IPS-15b (cell line): ENCODE measurements around the gene AVPR2.

Source experiments
- H3K27me3 ChIP-seq: one replicate; pipeline ENCODE4 v1.6.1; 2013; ENCODE audit warnings: low read length; ENCODE audit not compliant: control insufficient read depth, insufficient read depth
- H3K36me3 ChIP-seq: one replicate; pipeline ENCODE4 v1.6.1; 2013; ENCODE audit warnings: low read length; ENCODE audit not compliant: control insufficient read depth, insufficient read depth
- H3K4me1 ChIP-seq: one replicate; pipeline ENCODE4 v1.6.1; 2013; ENCODE audit warnings: mild to moderate bottlenecking, low read length; ENCODE audit not compliant: control insufficient read depth, insufficient read depth
- H3K4me3 ChIP-seq: one replicate; pipeline ENCODE4 v1.5.1; 2013; ENCODE audit warnings: low read depth, low read length
- H3K9ac ChIP-seq: one replicate; pipeline ENCODE4 v1.6.1; 2013; ENCODE audit warnings: low read depth, mild to moderate bottlenecking, low read length
- H3K9me3 ChIP-seq: one replicate; pipeline ENCODE4 v1.6.1; 2013; ENCODE audit warnings: mild to moderate bottlenecking, low read length; ENCODE audit not compliant: control insufficient read depth, insufficient read depth

The AVPR2 gene

GRCh38 chrX:153865685-153866084 lies 38.8 kb upstream of the AVPR2 start:
- Histone ChIP-seq H3K9me3 (no peaks in the 10 kb centered on the region), H3K4me3 (no peak overlapping the region), H3K4me1 (no peaks in the 10 kb centered on the region), H3K36me3 (peaks cover 25% of the 10 kb centered on the region), H3K27me3 (no peaks in the 10 kb centered on the region), H3K9ac (no peak overlapping the region)

- H3K4me1 ChIP-seq, result no peaks in the 10 kb centered on the region
- H3K27me3 ChIP-seq, result no peaks in the 10 kb centered on the region
- H3K36me3 ChIP-seq, result peaks cover 23% of the 10 kb centered on the region
- H3K9me3 ChIP-seq, result no peaks in the 10 kb centered on the region
- no peak overlapping the region for H3K4me3 ChIP-seq
- no peak overlapping the region for H3K9ac ChIP-seq
Observed at GRCh38 chrX:153866302-153867019, 38.0 kb upstream of the AVPR2 start.

GRCh38 chrX:153867139-153867538 lies 37.3 kb upstream of the AVPR2 start:
- H3K9me3 ChIP-seq, result no peaks in the 10 kb centered on the region
- H3K36me3 ChIP-seq, result peaks cover 24% of the 10 kb centered on the region
- H3K27me3 ChIP-seq, result no peaks in the 10 kb centered on the region
- H3K4me3 ChIP-seq, result no peak overlapping the region
- no peaks in the 10 kb centered on the region for H3K4me1 ChIP-seq
- H3K9ac ChIP-seq, result no peak overlapping the region

- Histone ChIP-seq H3K9me3 (no peaks in the 10 kb centered on the region), H3K27me3 (no peaks in the 10 kb centered on the region), H3K4me3 (no peak overlapping the region), H3K36me3 (peaks cover 27% of the 10 kb centered on the region), H3K9ac (no peak overlapping the region), H3K4me1 (no peaks in the 10 kb centered on the region)
Observed at GRCh38 chrX:153867671-153868070, 36.8 kb upstream of the AVPR2 start.

- Histone ChIP-seq H3K27me3 (no peaks in the 10 kb centered on the region), H3K9me3 (no peaks in the 10 kb centered on the region), H3K36me3 (peaks cover 24% of the 10 kb centered on the region), H3K9ac (no peak overlapping the region), H3K4me3 (no peak overlapping the region), H3K4me1 (no peaks in the 10 kb centered on the region)
Observed at GRCh38 chrX:153868576-153869472, 35.6 kb upstream of the AVPR2 start.

- no peak overlapping the region for H3K4me3 ChIP-seq
- H3K9me3 ChIP-seq, result no peaks in the 10 kb centered on the region
- no peak overlapping the region for H3K9ac ChIP-seq
- no peaks in the 10 kb centered on the region for H3K27me3 ChIP-seq
- no peaks in the 10 kb centered on the region for H3K4me1 ChIP-seq
- H3K36me3 ChIP-seq, result peaks cover 19% of the 10 kb centered on the region
Observed at GRCh38 chrX:153869473-153870287, 34.8 kb upstream of the AVPR2 start.

DNA sequence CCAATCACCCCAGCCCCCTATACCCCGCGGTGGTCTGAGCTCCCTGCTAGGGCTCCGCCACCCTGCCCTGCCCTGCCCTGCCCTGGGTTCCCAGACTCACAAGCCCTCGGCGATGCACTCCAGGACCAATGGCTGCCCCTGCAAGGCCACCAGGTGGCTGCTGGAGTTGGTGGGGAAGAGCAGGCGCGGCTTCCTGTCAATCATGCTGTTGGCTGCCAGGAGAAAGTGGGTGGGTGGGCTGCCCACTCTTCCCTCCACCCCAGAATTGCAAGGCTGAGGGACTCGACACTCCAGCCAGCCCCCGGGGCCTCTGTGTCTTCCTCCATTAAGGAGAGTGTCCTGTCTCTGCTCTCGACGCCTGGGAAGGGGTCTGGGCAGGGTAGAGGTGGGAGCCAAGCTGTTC lies 34.2 kb upstream of the AVPR2 start:
- Histone ChIP-seq H3K36me3 (peaks cover 17% of the 10 kb centered on the region), H3K27me3 (no peaks in the 10 kb centered on the region), H3K9me3 (no peaks in the 10 kb centered on the region), H3K4me3 (no peak overlapping the region), H3K4me1 (no peaks in the 10 kb centered on the region), H3K9ac (no peak overlapping the region)

DNA sequence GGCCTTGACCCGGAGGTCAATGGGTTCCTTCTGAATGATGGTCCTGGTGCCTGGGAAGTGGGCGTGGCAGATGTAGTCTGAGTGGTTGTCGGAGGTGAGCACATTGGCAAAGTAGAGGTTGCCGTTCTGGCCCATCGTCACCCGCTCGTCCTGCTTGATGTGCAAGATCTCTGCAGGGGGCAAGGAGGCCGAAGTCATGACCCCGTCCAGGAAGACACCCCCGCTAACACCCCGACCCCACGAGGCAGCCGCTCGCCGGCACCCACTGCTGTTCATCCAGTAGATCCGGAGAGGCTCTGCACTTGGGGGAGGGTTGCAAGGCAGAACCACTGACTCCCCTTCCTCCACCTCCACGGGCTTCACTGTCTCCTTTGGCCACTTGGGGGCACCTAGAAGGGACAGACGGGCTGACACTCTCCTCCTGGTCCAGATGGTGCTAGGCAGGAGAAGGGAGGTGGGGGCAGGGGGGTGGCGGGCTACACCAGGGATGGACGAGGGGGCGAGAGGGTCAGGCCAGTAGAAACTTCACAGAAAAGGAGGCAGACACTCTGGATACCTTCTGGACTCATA lies 33.6 kb upstream of the AVPR2 start:
- H3K9me3 ChIP-seq, result no peaks in the 10 kb centered on the region
- H3K36me3 ChIP-seq, result peaks cover 17% of the 10 kb centered on the region
- H3K9ac ChIP-seq, result no peak overlapping the region
- H3K27me3 ChIP-seq, result no peaks in the 10 kb centered on the region
- no peak overlapping the region for H3K4me3 ChIP-seq
- no peaks in the 10 kb centered on the region for H3K4me1 ChIP-seq

GRCh38 chrX:153871451-153871850 lies 33.0 kb upstream of the AVPR2 start:
- H3K4me1 ChIP-seq, result peaks cover 2% of the 10 kb centered on the region
- H3K4me3 ChIP-seq, result no peak overlapping the region
- no peaks in the 10 kb centered on the region for H3K27me3 ChIP-seq
- peaks cover 17% of the 10 kb centered on the region for H3K36me3 ChIP-seq
- no peaks in the 10 kb centered on the region for H3K9me3 ChIP-seq
- no peak overlapping the region for H3K9ac ChIP-seq

GRCh38 chrX:153871946-153872878 lies 32.3 kb upstream of the AVPR2 start:
- no peaks in the 10 kb centered on the region for H3K27me3 ChIP-seq
- H3K4me3 ChIP-seq, result no peak overlapping the region
- peaks cover 12% of the 10 kb centered on the region for H3K36me3 ChIP-seq
- peaks cover 2% of the 10 kb centered on the region for H3K4me1 ChIP-seq
- no peaks in the 10 kb centered on the region for H3K9me3 ChIP-seq
- H3K9ac ChIP-seq, result no peak overlapping the region
